K562 (cell line): Measurements from ENCODE around the gene FSD1L. TPM values are rescaled to one million over a fixed set of nuclear protein-coding genes. Genes with fewer than 3 reads are reported as not detected.

Source experiments
- ATAC-seq: fragments of 200-7000 bp; cut with Tn5 transposase; 3 replicates; pipeline ENCODE4 v1.9.1; 2020; ENCODE audit warnings: moderate library complexity
- BruUV-seq: library from RNA; stranded (reverse); fragments of 400-500 nt; replicated peaks from 2 replicates; lab custom pipeline; 2021; lab: Mats Ljungman, UMichigan
- CTCF ChIA-PET: fragments of 300-600 bp; formaldehyde crosslinking; extraction: SDS; loops from one replicate; lab custom pipeline; 2021; ENCODE audit warnings: low intra/inter-chr PET ratio; lab: Yijun Ruan, JAX
- POLR2A ChIA-PET: fragments of 300-600, 350-650 bp; sonication (Branson Sonifier 250); formaldehyde crosslinking; extraction: SDS; loops from one replicate; lab custom pipeline; 2021; ENCODE audit warnings: antibody characterized with exemption, inconsistent platforms; lab: Yijun Ruan, JAX
- DNase-seq, 4 experiments: peaks; one replicate each; pipeline versions ENCODE4 v3.0.0 to v3.0.0-alpha.2; 2011 to 2018; ENCODE audit warnings: low spot score in 3 of 4, mixed read lengths in 3 of 4; ENCODE audit errors: extremely low read depth in 1 of 4
- FAIRE-seq: peaks from 2 replicates; lab custom pipeline; 2011; peaks lifted over from hg19 to GRCh38; lab: Jason Lieb, UNC
- H2AFZ ChIP-seq: 2 replicates; pipeline ENCODE4 v1.6.0; 2011; ENCODE audit warnings: low read depth, low read length, control low read depth, inconsistent platforms
- H3K27ac ChIP-seq: fragments of 200-600 bp; 3 replicates; pipeline ENCODE4 v1.8.0; 2011; ENCODE audit warnings: low read depth, mild to moderate bottlenecking, control low read depth, inconsistent platforms, low read length, moderate library complexity, mixed read lengths; ENCODE audit errors: extremely low read depth
- H3K27me3 ChIP-seq, 2 experiments: fragments of 300-600 bp in 1 of 2; 2 replicates in 1 of 2; 3 replicates in 1 of 2; pipeline versions ENCODE4 v1.6.0 to v1.8.0; 2011; ENCODE audit warnings: inconsistent platforms in 2 of 2, low read length in 2 of 2, mild to moderate bottlenecking in 1 of 2, mixed read lengths in 1 of 2, moderate library complexity in 1 of 2; ENCODE audit not compliant: control insufficient read depth in 2 of 2, insufficient read depth in 2 of 2
- H3K36me3 ChIP-seq: fragments of 300-600 bp; 3 replicates; pipeline ENCODE4 v1.8.0; 2011; ENCODE audit warnings: mild to moderate bottlenecking, low read length, inconsistent platforms; ENCODE audit not compliant: control insufficient read depth, insufficient read depth
- H3K4me1 ChIP-seq, 2 experiments: fragments of 200-600 bp in 1 of 2; replicated peaks in 1 of 2; 2 replicates in 1 of 2; 3 replicates in 1 of 2; pipeline versions ENCODE4 v1.5.1 to v1.8.0; 2011; ENCODE audit warnings: inconsistent platforms in 2 of 2, low read length in 2 of 2, mild to moderate bottlenecking in 1 of 2, mixed read lengths in 1 of 2, moderate library complexity in 1 of 2; ENCODE audit not compliant: control insufficient read depth in 2 of 2, insufficient read depth in 2 of 2
- H3K4me2 ChIP-seq: 2 replicates; pipeline ENCODE4 v1.6.1; 2011; ENCODE audit warnings: low read length, control low read depth, inconsistent platforms, mixed read lengths; ENCODE audit not compliant: insufficient read depth
- H3K4me3 ChIP-seq: fragments of 200-600 bp; sonication (generic), shearing (Covaris generic); 2 replicates; pipeline ENCODE4 v1.5.1; 2016; ENCODE audit warnings: control low read depth, inconsistent platforms
- H3K79me2 ChIP-seq: fragments of 200-600 bp; 3 replicates; pipeline ENCODE4 v1.8.0; 2011; ENCODE audit warnings: low read length, inconsistent platforms; ENCODE audit not compliant: control insufficient read depth, insufficient read depth
- H3K9ac ChIP-seq, 2 experiments: 2 replicates each; pipeline versions ENCODE4 v1.6.0 to v1.6.1; 2011; ENCODE audit warnings: low read depth in 2 of 2, low read length in 2 of 2, control low read depth in 1 of 2, inconsistent platforms in 1 of 2, mild to moderate bottlenecking in 1 of 2, mixed read lengths in 1 of 2; ENCODE audit not compliant: insufficient read depth in 1 of 2
- H3K9me1 ChIP-seq: one replicate; pipeline ENCODE4 v1.6.0; 2011; ENCODE audit warnings: inconsistent platforms, mild to moderate bottlenecking, low read length, moderate library complexity; ENCODE audit not compliant: control insufficient read depth, insufficient read depth
- H3K9me3 ChIP-seq: replicated peaks from 2 replicates; pipeline ENCODE4 v1.5.1; 2011; ENCODE audit warnings: low read depth, low read length, inconsistent platforms; ENCODE audit not compliant: control insufficient read depth, insufficient read depth
- H4K20me1 ChIP-seq: replicated peaks from 2 replicates; pipeline ENCODE4 v1.6.1; 2011; ENCODE audit warnings: low read length, inconsistent platforms, mixed read lengths; ENCODE audit not compliant: control insufficient read depth, insufficient read depth
- CBFB ChIP-seq: sonication (generic); formaldehyde crosslinking; IDR thresholded peaks from 2 replicates; pipeline ENCODE4 v1.4.0; 2020; ENCODE audit warnings: mild to moderate bottlenecking, missing genetic modification reagents
- RFX5 ChIP-seq: IDR thresholded peaks from 2 replicates; pipeline ENCODE4 v1.6.1; 2011; ENCODE audit warnings: low read depth, mild to moderate bottlenecking, improper control_type of control experiment, low read length
- WGBS: fragments of 100-300 bp; shearing (Covaris generic); methylation state at CpG from one replicate; pipeline ENCODE4 v1.1.6; 2016; ENCODE audit warnings: low coverage, mixed read lengths; ENCODE audit not compliant: insufficient coverage; ENCODE audit errors: missing lambda C conversion rate; 5-methylcytosine and 5-hydroxymethylcytosine counted together
- in situ Hi-C: fragments of 300-500 bp; cut with MboI; formaldehyde crosslinking; loops from 4 replicates; pipeline ENCODE4 v1.15.0; 2018; ENCODE audit warnings: inconsistent platforms, mixed read lengths
- intact Hi-C: fragments of 100-400 bp; cut with micrococcal nuclease; formaldehyde crosslinking; loops from 2 replicates; pipeline ENCODE4 v1.14.2; 2022
- polyA plus RNA-seq, 8 experiments: library from polyadenylated mRNA; depleted of rRNA in 4 of 8; stranded (reverse) in 5 of 8; unstranded in 3 of 8; fragments of >200 nt; fragmentation: Nextera tagmentation in 2 of 8; fragmentation: Illumina TruSeq in 1 of 8; extraction: Ambion mirVana in 2 of 8; extraction: Trizol in 1 of 8; gene quantifications; 2 replicates each; pipeline versions ENCODE4 v1.2.1 to v1.2.3, GENCODE V29; 2011 to 2014; ENCODE audit warnings: inconsistent platforms in 1 of 8, missing spikeins in 1 of 8
- total RNA-seq, 7 experiments: library from RNA; depleted of rRNA in 6 of 7; stranded (reverse); fragments of >200 nt in 6 of 7; fragmentation: Illumina TruSeq in 2 of 7; extraction: Trizol in 2 of 7; gene quantifications; 2 replicates each; pipeline versions ENCODE4 v1.2.1 to v1.2.3, GENCODE V29; 2011 to 2021; ENCODE audit warnings: low replicate concordance in 1 of 7
- TF ChIP-seq, protein P1 (sequence below): fragments of 250-450 bp; sonication (Bioruptor Pico); IDR thresholded peaks from 2 replicates; pipeline ENCODE4 v1.5.0; 2021
- TF ChIP-seq, protein P2 (sequence below): fragments of 250-450 bp; sonication (Bioruptor Pico); IDR thresholded peaks from 2 replicates; pipeline ENCODE4 v1.9.0; 2021; ENCODE audit warnings: mild to moderate bottlenecking
- TF ChIP-seq, protein P3 (sequence below), 2 experiments: IDR thresholded peaks; 2 replicates each; pipeline ENCODE4 v1.6.1; 2012; ENCODE audit warnings: improper control_type of control experiment in 2 of 2, low read depth in 2 of 2, low read length in 2 of 2, borderline replicate concordance in 1 of 2

Gene FSD1L
- total and polyA plus RNA-seq, 9 of the 15 experiments (the other 6 are each of a cell fraction or from before 2014, with no cell fraction given), result 0.95 to 4.2 (median 2.1) TPM

DNA sequence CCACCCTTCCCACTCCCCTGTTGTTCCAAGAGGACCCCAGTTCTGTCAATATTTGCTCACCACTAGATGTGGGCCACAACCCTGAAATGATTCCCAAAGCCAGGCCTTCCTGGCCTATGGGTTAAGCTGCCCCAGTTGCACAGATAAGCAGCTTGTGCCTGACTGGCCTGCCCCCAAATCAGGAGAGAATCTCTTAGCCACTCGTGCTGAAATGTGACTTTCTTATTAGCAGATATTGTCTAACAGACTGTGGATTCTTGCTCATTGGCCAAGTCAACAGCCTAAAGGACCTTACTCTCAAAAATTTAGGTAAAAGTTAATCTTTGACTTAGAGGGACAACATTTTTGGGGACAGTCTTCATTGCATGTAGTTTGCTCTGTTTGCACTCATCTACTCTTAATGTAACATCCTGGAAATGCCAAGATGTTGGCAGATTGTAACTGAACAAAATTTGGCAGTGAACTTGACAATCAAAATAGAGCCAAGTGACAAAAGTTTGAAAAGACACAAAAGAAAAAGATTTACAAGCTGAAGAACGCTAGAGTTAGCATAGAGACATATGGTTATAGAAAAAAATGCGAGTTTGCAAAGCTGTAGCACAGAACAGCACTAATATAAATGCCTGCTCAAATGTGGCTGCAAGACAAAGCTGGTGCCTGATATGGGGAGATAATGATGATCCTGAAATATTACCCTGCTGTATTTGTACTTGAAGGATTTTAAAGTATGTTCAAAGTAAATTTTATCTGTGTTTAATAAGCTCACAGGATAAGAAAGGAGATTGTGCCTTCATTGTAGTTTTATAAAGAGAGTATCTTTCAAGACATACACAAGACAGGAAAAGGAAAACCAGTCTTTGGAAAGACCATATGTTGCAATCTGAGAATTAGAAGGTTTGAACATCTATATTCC, 29.0 kb upstream of the FSD1L start:
- no TSS peak for BruUV-seq
- ChIA-PET CTCF (interaction anchor here (0.6 kb wide), 1 partner anchor 176 kb away, joined by 3 read pairs; no protein-coding TSS in a partner anchor), POLR2A (no interaction called here)
- intact Hi-C loops (loop anchor here (5.0 kb wide), 1 partner anchor 237 kb away; no protein-coding TSS in a partner anchor), in situ Hi-C loops (loop anchor here (10.0 kb wide), 1 partner anchor 554 kb away; no protein-coding TSS in a partner anchor)
- H3K27ac ChIP-seq, result no peak overlapping the region
- no peak for ATAC-seq
- no peaks in the 10 kb centered on the region for H3K36me3 ChIP-seq
- peaks cover 3 to 10% of the 10 kb centered on the region in 2 experiments; a peak in 4 of 5 replicates for H3K27me3 ChIP-seq
- H3K9ac ChIP-seq, result no peak overlapping the region
- H3K9me3 ChIP-seq, result no peaks in the 10 kb centered on the region
- no peak overlapping the region for H3K4me2 ChIP-seq
- H3K79me2 ChIP-seq, result no peaks in the 10 kb centered on the region
- no peak overlapping the region for H3K4me3 ChIP-seq
- WGBS, result 2% methylated on average over 3 of the region's 3 CpGs
- no peaks in the 10 kb centered on the region for H4K20me1 ChIP-seq
- no peaks in the 10 kb centered on the region for H3K4me1 ChIP-seq
- TF ChIP-seq, protein P1, sequence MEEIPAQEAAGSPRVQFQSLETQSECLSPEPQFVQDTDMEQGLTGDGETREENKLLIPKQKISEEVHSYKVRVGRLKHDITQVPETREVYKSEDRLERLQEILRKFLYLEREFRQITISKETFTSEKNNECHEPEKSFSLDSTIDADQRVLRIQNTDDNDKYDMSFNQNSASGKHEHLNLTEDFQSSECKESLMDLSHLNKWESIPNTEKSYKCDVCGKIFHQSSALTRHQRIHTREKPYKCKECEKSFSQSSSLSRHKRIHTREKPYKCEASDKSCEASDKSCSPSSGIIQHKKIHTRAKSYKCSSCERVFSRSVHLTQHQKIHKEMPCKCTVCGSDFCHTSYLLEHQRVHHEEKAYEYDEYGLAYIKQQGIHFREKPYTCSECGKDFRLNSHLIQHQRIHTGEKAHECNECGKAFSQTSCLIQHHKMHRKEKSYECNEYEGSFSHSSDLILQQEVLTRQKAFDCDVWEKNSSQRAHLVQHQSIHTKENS (CRISPR knock-in tag), result no peak
- TF ChIP-seq RFX5, result no peak
- TF ChIP-seq, protein P2, sequence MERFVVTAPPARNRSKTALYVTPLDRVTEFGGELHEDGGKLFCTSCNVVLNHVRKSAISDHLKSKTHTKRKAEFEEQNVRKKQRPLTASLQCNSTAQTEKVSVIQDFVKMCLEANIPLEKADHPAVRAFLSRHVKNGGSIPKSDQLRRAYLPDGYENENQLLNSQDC (CRISPR knock-in tag), result no peak
- TF ChIP-seq, protein P3, sequence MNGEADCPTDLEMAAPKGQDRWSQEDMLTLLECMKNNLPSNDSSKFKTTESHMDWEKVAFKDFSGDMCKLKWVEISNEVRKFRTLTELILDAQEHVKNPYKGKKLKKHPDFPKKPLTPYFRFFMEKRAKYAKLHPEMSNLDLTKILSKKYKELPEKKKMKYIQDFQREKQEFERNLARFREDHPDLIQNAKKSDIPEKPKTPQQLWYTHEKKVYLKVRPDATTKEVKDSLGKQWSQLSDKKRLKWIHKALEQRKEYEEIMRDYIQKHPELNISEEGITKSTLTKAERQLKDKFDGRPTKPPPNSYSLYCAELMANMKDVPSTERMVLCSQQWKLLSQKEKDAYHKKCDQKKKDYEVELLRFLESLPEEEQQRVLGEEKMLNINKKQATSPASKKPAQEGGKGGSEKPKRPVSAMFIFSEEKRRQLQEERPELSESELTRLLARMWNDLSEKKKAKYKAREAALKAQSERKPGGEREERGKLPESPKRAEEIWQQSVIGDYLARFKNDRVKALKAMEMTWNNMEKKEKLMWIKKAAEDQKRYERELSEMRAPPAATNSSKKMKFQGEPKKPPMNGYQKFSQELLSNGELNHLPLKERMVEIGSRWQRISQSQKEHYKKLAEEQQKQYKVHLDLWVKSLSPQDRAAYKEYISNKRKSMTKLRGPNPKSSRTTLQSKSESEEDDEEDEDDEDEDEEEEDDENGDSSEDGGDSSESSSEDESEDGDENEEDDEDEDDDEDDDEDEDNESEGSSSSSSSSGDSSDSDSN (IDR thresholded peaks at IDR 0.05; ENCODE audit: borderline replicate concordance in 1 of 2, low read depth in 2 of 2, low read length in 2 of 2), result no peak
- TF ChIP-seq CBFB, result no peak
- no peaks in the 10 kb centered on the region for H3K9me1 ChIP-seq
- no peak overlapping the region for H2AFZ ChIP-seq
- no peak for DNase-seq
- FAIRE-seq, result no peak
